ENCODE data around the gene HTR7. TPM values are rescaled to one million over a fixed set of nuclear protein-coding genes. Genes with fewer than 3 reads are reported as not detected.
"Not testable (repeated sequence)": the region's sequence is repeated elsewhere in the genome, so short reads cannot be mapped to it uniquely, and the experiment has no call there.

HTR7 gene
- total RNA-seq, 1 experiment from 2014 or later, result 0.26 TPM

DNA sequence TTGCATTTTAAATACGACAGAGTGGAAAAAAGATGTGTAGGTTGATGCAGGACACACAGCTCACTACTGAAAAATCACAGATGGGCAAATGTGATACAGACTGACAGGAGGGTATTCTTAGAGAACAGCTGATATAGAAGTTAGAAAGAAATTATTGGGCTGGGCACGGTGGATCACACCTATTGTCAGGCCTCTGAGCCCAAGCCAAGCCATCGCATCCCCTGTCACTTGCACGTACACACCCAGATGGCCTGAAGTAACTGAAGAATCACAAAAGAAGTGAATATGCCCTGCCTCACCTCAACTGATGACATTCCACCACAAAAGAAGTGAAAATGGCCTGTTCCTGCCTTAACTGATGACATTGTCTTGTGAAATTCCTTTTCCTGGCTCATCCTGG is 50.7 kb downstream of the HTR7 start:
- H3K4me3 ChIP-seq (ENCODE audit: low read length), result not testable (repeated sequence)

DNA sequence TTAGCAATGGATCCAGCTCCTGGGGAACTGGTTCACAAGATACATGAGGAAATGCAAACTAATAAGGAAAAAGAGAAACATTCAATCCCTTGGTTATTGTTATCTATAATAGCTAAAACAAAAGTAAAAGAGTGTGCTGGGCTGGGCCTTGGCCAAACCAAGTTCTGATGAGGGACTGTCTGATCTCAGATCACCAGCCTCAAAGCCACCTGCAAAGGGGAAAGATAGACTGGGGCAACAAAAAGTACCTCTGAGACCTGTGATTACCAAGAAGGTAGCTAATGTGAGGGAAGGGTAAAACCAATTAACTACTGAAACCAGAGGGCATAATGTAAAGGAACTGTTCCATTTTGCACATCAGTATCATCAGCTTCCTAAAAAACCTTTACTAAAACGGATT is 51.2 kb downstream of the HTR7 start:
- Histone ChIP-seq H2AFZ (ENCODE audit: low read length) (no peak overlapping the region), H3K4me1 (ENCODE audit: low read length) (no peaks in the 10 kb centered on the region), H3K27ac (ENCODE audit: low read length) (no peak overlapping the region), H3K4me3 (ENCODE audit: low read length) (no peak overlapping the region), H4K20me1 (ENCODE audit: insufficient read depth, low read depth, low read length) (no peaks in the 10 kb centered on the region), H3K36me3 (ENCODE audit: insufficient read depth, low read length) (no peaks in the 10 kb centered on the region), H3K4me2 (ENCODE audit: low read depth, low read length, poor library complexity, severe bottlenecking) (no peak overlapping the region), H3K9me3 (ENCODE audit: low read length) (no peaks in the 10 kb centered on the region), H3K9ac (ENCODE audit: low read length) (no peak overlapping the region), H3K9me2 (replicated peaks; ENCODE audit: insufficient read depth, low read length) (no peaks in the 10 kb centered on the region), H3K79me2 (ENCODE audit: low read length) (no peaks in the 10 kb centered on the region), H3K27me3 (ENCODE audit: low read length) (no peaks in the 10 kb centered on the region)
- no peak for DNase-seq

More for the DNA sequence above, 50.7 kb downstream of the HTR7 start:
- H3K4me1 ChIP-seq (ENCODE audit: low read length); H3K9me3 ChIP-seq (ENCODE audit: low read length); H3K27ac ChIP-seq (ENCODE audit: low read length); DNase-seq; H3K36me3 ChIP-seq (ENCODE audit: insufficient read depth, low read length); H3K4me2 ChIP-seq (ENCODE audit: low read depth, low read length, poor library complexity, severe bottlenecking); H3K79me2 ChIP-seq (ENCODE audit: low read length); H3K9ac ChIP-seq (ENCODE audit: low read length); H3K9me2 ChIP-seq (replicated peaks; ENCODE audit: insufficient read depth, low read length); H2AFZ ChIP-seq (ENCODE audit: low read length); H4K20me1 ChIP-seq (ENCODE audit: insufficient read depth, low read depth, low read length); H3K27me3 ChIP-seq (ENCODE audit: low read length): not testable (repeated sequence)

DNA sequence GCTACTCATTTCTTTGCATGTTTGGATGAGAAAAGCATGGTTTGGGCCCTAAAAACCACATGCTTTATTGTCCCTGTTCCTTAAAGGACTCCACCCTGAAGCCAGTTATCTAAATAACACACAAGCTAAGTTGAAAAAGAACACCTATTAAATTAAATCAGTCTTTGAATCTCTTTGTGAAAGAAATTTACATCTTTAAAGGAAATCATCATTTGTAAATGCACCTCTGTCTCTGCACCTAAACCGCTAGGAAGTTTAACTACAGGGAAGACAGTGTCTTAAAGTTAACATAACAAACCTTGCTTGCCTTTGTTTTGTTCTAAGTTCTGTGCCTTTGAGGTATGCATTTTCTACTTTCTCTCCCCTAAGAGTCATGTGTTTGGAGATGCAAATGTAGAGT is 52.6 kb downstream of the HTR7 start:
- Histone ChIP-seq H3K9ac (ENCODE audit: low read length) (no peak overlapping the region), H3K36me3 (ENCODE audit: insufficient read depth, low read length) (no peaks in the 10 kb centered on the region), H3K4me1 (ENCODE audit: low read length) (no peaks in the 10 kb centered on the region), H3K79me2 (ENCODE audit: low read length) (no peaks in the 10 kb centered on the region), H2AFZ (ENCODE audit: low read length) (no peak overlapping the region), H3K9me3 (ENCODE audit: low read length) (no peaks in the 10 kb centered on the region), H3K9me2 (replicated peaks; ENCODE audit: insufficient read depth, low read length) (no peaks in the 10 kb centered on the region), H3K4me2 (ENCODE audit: low read depth, low read length, poor library complexity, severe bottlenecking) (no peak overlapping the region), H3K4me3 (ENCODE audit: low read length) (no peak overlapping the region), H3K27ac (ENCODE audit: low read length) (no peak overlapping the region), H4K20me1 (ENCODE audit: insufficient read depth, low read depth, low read length) (no peaks in the 10 kb centered on the region), H3K27me3 (ENCODE audit: low read length) (no peaks in the 10 kb centered on the region)
- DNase-seq, result no peak

DNA sequence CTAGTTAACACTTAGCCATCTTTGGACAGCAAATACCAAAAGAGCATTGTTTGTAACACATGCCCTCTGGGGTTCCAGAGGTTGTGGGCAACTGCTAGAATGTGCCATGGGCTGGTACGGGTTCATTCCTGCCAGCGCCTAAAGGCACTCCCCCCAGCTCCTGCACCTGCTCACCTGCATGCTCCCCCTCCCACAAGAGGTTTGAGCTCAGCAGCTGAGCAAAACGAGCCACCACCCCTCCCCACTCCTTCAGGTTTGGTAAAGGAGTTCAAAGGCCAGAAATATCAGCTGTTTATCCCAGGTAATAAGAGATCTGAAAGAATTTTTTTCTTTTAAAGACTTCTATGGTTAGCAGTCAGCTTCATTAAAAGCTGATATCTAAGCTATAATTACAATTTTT is 53.5 kb downstream of the HTR7 start:
- no peak overlapping the region for H3K4me2 ChIP-seq (ENCODE audit: low read depth, low read length, poor library complexity, severe bottlenecking)
- no peak overlapping the region for H3K9ac ChIP-seq (ENCODE audit: low read length)
- H3K4me3 ChIP-seq (ENCODE audit: low read length), result no peak overlapping the region
- H3K27me3 ChIP-seq (ENCODE audit: low read length), result no peaks in the 10 kb centered on the region
- H2AFZ ChIP-seq (ENCODE audit: low read length), result no peak overlapping the region
- H3K9me2 ChIP-seq (replicated peaks; ENCODE audit: insufficient read depth, low read length), result no peaks in the 10 kb centered on the region
- no peaks in the 10 kb centered on the region for H3K4me1 ChIP-seq (ENCODE audit: low read length)
- no peaks in the 10 kb centered on the region for H4K20me1 ChIP-seq (ENCODE audit: insufficient read depth, low read depth, low read length)
- no peak overlapping the region for H3K27ac ChIP-seq (ENCODE audit: low read length)
- DNase-seq, result no peak
- no peaks in the 10 kb centered on the region for H3K36me3 ChIP-seq (ENCODE audit: insufficient read depth, low read length)
- no peaks in the 10 kb centered on the region for H3K9me3 ChIP-seq (ENCODE audit: low read length)
- no peaks in the 10 kb centered on the region for H3K79me2 ChIP-seq (ENCODE audit: low read length)

DNA sequence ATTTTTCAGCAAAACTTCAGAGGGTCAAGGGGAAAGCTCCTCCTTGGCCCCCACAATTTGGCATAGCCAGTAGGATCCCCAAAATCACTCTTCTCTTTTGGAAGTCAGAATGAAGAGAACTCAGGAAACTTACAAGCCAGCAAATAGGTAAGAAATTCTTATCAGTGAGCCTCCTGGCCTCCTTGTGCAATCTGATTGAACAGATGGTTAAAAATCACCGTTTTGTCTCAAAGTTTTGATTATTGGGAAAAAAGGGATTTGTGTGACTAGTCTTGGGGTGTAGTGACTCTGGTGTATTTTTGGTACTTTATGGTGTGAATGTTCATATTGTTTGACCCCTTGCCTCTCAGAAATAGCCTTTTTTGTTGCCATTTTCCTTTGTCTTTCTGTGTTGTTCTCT is 56.2 kb downstream of the HTR7 start:
- H3K4me2 ChIP-seq (ENCODE audit: low read depth, low read length, poor library complexity, severe bottlenecking), result no peak overlapping the region
- H2AFZ ChIP-seq (ENCODE audit: low read length), result no peak overlapping the region
- H3K4me3 ChIP-seq (ENCODE audit: low read length), result no peak overlapping the region
- no peak overlapping the region for H3K27ac ChIP-seq (ENCODE audit: low read length)
- H3K9ac ChIP-seq (ENCODE audit: low read length), result no peak overlapping the region
- H4K20me1 ChIP-seq (ENCODE audit: insufficient read depth, low read depth, low read length), result no peaks in the 10 kb centered on the region
- H3K9me2 ChIP-seq (replicated peaks; ENCODE audit: insufficient read depth, low read length), result no peaks in the 10 kb centered on the region
- H3K36me3 ChIP-seq (ENCODE audit: insufficient read depth, low read length), result no peaks in the 10 kb centered on the region
- no peaks in the 10 kb centered on the region for H3K4me1 ChIP-seq (ENCODE audit: low read length)
- no peak for DNase-seq
- H3K27me3 ChIP-seq (ENCODE audit: low read length), result no peaks in the 10 kb centered on the region
- H3K9me3 ChIP-seq (ENCODE audit: low read length), result no peaks in the 10 kb centered on the region
- H3K79me2 ChIP-seq (ENCODE audit: low read length), result no peaks in the 10 kb centered on the region

DNA sequence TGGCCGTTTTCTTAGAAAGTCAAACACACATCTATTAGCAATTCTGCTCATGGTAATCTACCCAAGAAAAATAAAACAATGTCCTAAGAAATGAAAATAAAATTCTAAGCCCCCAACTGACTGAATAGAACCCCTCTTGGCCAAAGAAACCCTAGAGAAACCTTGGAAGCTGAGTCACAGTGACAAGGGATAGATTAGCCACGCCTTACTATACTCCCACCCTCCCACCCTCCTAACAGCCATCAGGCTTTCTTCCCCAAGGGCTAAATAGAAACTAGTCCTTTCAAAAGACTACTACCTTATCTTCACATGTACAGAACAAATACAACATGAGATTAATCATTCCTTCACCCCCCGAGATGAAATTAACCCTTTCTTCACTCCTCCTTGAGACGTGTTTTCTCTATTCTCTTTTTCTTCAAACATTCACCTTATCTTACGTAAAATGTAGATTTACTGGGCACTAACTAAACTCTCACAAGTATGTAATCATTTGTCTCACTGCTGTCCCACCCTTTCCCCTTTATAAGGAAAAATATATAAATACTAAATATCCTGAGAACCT is 57.5 kb downstream of the HTR7 start:
- no peak overlapping the region for H2AFZ ChIP-seq (ENCODE audit: low read length)
- no peak overlapping the region for H3K27ac ChIP-seq (ENCODE audit: low read length)
- H3K4me1 ChIP-seq (ENCODE audit: low read length), result no peaks in the 10 kb centered on the region
- H3K4me2 ChIP-seq (ENCODE audit: low read depth, low read length, poor library complexity, severe bottlenecking), result no peak overlapping the region
- H3K36me3 ChIP-seq (ENCODE audit: insufficient read depth, low read length), result no peaks in the 10 kb centered on the region
- H4K20me1 ChIP-seq (ENCODE audit: insufficient read depth, low read depth, low read length), result no peaks in the 10 kb centered on the region
- H3K79me2 ChIP-seq (ENCODE audit: low read length), result no peaks in the 10 kb centered on the region
- H3K27me3 ChIP-seq (ENCODE audit: low read length), result no peaks in the 10 kb centered on the region
- H3K9me3 ChIP-seq (ENCODE audit: low read length), result no peaks in the 10 kb centered on the region
- no peak overlapping the region for H3K4me3 ChIP-seq (ENCODE audit: low read length)
- no peaks in the 10 kb centered on the region for H3K9me2 ChIP-seq (replicated peaks; ENCODE audit: insufficient read depth, low read length)
- no peak for DNase-seq
- H3K9ac ChIP-seq (ENCODE audit: low read length), result no peak overlapping the region

DNA sequence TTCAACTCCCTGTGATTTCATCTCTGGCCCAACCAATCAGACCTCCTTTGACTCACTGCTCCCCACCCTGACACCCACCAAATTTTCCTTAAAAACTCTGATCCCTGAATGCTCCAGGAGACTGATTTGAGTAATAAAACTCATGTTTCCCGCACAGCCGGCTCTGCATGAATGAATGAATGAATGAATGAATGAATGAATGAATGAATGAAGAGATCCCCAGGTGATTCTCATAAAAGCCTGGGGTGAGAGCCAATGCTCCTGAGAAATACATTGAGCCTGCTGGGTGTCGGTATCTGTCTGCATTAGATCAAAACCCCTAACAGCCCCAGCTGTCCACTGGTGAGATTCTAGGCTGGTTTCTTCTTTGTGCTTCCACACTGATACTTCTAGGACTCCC is 58.7 kb downstream of the HTR7 start:
- Histone ChIP-seq H3K79me2 (ENCODE audit: low read length) (no peaks in the 10 kb centered on the region), H3K4me2 (ENCODE audit: low read depth, low read length, poor library complexity, severe bottlenecking) (no peak overlapping the region), H3K27me3 (ENCODE audit: low read length) (no peaks in the 10 kb centered on the region)

DNA sequence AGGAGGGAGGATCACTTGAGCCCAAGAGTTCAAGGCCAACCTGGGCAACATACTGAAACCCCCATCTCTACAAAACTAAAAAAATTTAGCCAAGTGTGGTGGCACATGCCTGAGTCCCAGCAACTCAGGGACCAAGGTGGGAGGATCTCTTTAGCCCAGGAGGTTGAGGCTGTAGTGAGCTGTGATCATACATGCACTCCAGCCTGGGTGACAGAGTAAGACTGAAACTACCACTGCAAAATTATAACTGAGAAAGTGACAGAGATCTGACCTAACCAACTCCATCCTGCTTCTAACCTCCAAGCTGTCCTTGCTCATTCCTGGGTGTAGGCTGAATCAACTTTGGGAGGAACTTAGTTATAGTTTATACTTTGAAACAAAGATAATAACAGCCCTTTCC is 59.4 kb downstream of the HTR7 start:
- Histone ChIP-seq H4K20me1 (ENCODE audit: insufficient read depth, low read depth, low read length) (no peaks in the 10 kb centered on the region), H3K4me3 (ENCODE audit: low read length) (no peak overlapping the region), H3K4me1 (ENCODE audit: low read length) (no peaks in the 10 kb centered on the region), H3K4me2 (ENCODE audit: low read depth, low read length, poor library complexity, severe bottlenecking) (no peak overlapping the region), H3K9ac (ENCODE audit: low read length) (no peak overlapping the region), H3K27me3 (ENCODE audit: low read length) (no peaks in the 10 kb centered on the region), H2AFZ (ENCODE audit: low read length) (no peak overlapping the region), H3K9me2 (replicated peaks; ENCODE audit: insufficient read depth, low read length) (no peaks in the 10 kb centered on the region), H3K36me3 (ENCODE audit: insufficient read depth, low read length) (no peaks in the 10 kb centered on the region), H3K27ac (ENCODE audit: low read length) (no peak overlapping the region), H3K9me3 (ENCODE audit: low read length) (no peaks in the 10 kb centered on the region), H3K79me2 (ENCODE audit: low read length) (no peaks in the 10 kb centered on the region)
- no peak for DNase-seq

More for the DNA sequence above, 58.7 kb downstream of the HTR7 start:
- H3K9ac ChIP-seq (ENCODE audit: low read length), result no peak overlapping the region
- H4K20me1 ChIP-seq (ENCODE audit: insufficient read depth, low read depth, low read length), result no peaks in the 10 kb centered on the region
- H3K4me1 ChIP-seq (ENCODE audit: low read length), result no peaks in the 10 kb centered on the region
- no peaks in the 10 kb centered on the region for H3K9me3 ChIP-seq (ENCODE audit: low read length)
- H3K4me3 ChIP-seq (ENCODE audit: low read length), result no peak overlapping the region
- no peak overlapping the region for H3K27ac ChIP-seq (ENCODE audit: low read length)
- H3K36me3 ChIP-seq (ENCODE audit: insufficient read depth, low read length), result no peaks in the 10 kb centered on the region
- H2AFZ ChIP-seq (ENCODE audit: low read length), result no peak overlapping the region
- no peak for DNase-seq
- no peaks in the 10 kb centered on the region for H3K9me2 ChIP-seq (replicated peaks; ENCODE audit: insufficient read depth, low read length)

DNA sequence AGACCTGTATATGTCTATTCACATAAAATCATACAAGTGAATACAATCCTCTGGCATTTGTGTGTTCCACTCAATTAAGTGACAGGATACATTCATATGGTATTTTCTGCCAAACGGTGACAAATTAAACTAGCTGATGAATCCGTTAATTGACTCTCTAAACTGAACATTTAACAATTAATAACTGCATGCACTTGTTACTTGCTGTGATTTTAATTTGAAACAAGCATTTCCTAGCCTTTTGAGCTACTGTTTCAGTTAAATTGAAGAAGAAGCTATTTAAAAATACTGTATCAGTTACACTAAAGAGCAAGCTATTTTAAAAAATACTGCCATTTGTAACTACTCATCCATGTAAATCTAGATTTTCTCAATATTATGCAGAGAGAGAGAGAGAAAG is 67.4 kb downstream of the HTR7 start:
- H4K20me1 ChIP-seq (ENCODE audit: insufficient read depth, low read depth, low read length), result no peaks in the 10 kb centered on the region
- no peaks in the 10 kb centered on the region for H3K27me3 ChIP-seq (ENCODE audit: low read length)
- H3K36me3 ChIP-seq (ENCODE audit: insufficient read depth, low read length), result no peaks in the 10 kb centered on the region
- no peak overlapping the region for H3K4me3 ChIP-seq (ENCODE audit: low read length)
- no peaks in the 10 kb centered on the region for H3K79me2 ChIP-seq (ENCODE audit: low read length)
- no peaks in the 10 kb centered on the region for H3K9me3 ChIP-seq (ENCODE audit: low read length)
- H3K4me2 ChIP-seq (ENCODE audit: low read depth, low read length, poor library complexity, severe bottlenecking), result no peak overlapping the region
- H3K9me2 ChIP-seq (replicated peaks; ENCODE audit: insufficient read depth, low read length), result no peaks in the 10 kb centered on the region
- H3K9ac ChIP-seq (ENCODE audit: low read length), result no peak overlapping the region
- H3K4me1 ChIP-seq (ENCODE audit: low read length), result no peaks in the 10 kb centered on the region
- H2AFZ ChIP-seq (ENCODE audit: low read length), result no peak overlapping the region
- no peak overlapping the region for H3K27ac ChIP-seq (ENCODE audit: low read length)
- no peak for DNase-seq
